GM23338 (cell line): ENCODE data around the gene RFX2.

Source experiments
- EZH2 ChIP-seq: fragments of 200-600 bp; sonication (generic); IDR thresholded peaks from one replicate; pipeline ENCODE4 v1.8.0; 2017; ENCODE audit warnings: antibody characterized with exemption, mild to moderate bottlenecking, low read depth; ENCODE audit not compliant: unreplicated experiment
- EZH2phosphoT487 ChIP-seq: fragments of 200-600 bp; sonication (generic); IDR thresholded peaks from one replicate; pipeline ENCODE4 v1.8.1; 2018; ENCODE audit warnings: antibody characterized with exemption; ENCODE audit not compliant: unreplicated experiment
- POLR2AphosphoS5 ChIP-seq: IDR thresholded peaks from 2 replicates; pipeline ENCODE4 v1.6.1; 2016; ENCODE audit warnings: antibody characterized with exemption, low read depth
- ZNF331 ChIP-seq: fragments of 250-450 bp; sonication (Bioruptor Pico); IDR thresholded peaks from 2 replicates; pipeline ENCODE4 v1.5.0; 2020; ENCODE audit warnings: low read depth, mild to moderate bottlenecking, moderate library complexity
- TF ChIP-seq, protein P1 (sequence below), 2 experiments: fragments of 200-600 bp in 1 of 2; sonication (generic) in 1 of 2; conservative IDR thresholded peaks; 2 replicates each; pipeline versions ENCODE4 v1.5.1 to v1.6.1; 2016 to 2017; ENCODE audit warnings: antibody characterized with exemption in 2 of 2, low read depth in 2 of 2, mild to moderate bottlenecking in 2 of 2, moderate library complexity in 1 of 2

DNA sequence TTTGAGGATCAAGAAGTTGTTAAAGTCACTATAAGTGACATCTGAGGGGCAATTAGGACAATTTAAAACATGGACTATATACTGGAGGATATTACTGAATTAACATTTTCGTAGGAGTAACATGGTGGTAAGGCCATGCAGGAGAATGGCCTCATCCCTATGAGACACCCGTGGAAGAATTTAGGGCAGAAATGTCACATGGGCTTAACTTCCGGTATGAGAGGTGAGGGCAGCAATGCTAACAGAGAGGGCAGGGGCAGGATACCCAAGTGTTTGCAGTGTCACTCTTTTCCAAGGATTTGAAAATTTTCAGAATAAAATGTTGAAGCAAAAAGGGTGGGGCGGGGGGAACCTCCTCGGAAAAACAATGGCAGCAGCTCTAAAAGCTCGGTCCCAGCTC, 156.0 kb downstream of the RFX2 start:
- TF ChIP-seq EZH2phosphoT487 (no peak), POLR2AphosphoS5 (no peak), EZH2 (no peak), ZNF331 (CRISPR knock-in tag) (no peak)
- TF ChIP-seq, protein P1, sequence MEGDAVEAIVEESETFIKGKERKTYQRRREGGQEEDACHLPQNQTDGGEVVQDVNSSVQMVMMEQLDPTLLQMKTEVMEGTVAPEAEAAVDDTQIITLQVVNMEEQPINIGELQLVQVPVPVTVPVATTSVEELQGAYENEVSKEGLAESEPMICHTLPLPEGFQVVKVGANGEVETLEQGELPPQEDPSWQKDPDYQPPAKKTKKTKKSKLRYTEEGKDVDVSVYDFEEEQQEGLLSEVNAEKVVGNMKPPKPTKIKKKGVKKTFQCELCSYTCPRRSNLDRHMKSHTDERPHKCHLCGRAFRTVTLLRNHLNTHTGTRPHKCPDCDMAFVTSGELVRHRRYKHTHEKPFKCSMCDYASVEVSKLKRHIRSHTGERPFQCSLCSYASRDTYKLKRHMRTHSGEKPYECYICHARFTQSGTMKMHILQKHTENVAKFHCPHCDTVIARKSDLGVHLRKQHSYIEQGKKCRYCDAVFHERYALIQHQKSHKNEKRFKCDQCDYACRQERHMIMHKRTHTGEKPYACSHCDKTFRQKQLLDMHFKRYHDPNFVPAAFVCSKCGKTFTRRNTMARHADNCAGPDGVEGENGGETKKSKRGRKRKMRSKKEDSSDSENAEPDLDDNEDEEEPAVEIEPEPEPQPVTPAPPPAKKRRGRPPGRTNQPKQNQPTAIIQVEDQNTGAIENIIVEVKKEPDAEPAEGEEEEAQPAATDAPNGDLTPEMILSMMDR (conservative IDR thresholded peaks at IDR 0.05; ENCODE audit: low read depth in 2 of 2), result no peak
